HepG2 (cell line): ENCODE data around the gene MATK.

Experiments used
- ZNF24 ChIP-seq: fragments of 450-650 bp; IDR thresholded peaks from 2 replicates; pipeline ENCODE4 v1.6.1; 2017; ENCODE audit warnings: antibody characterized with exemption, mild to moderate bottlenecking
- TF ChIP-seq, protein P1 (sequence below): sonication (generic); formaldehyde crosslinking; IDR thresholded peaks from 2 replicates; pipeline ENCODE4 v1.5.1; 2020; ENCODE audit warnings: mild to moderate bottlenecking, missing genetic modification reagents, moderate library complexity

- TF ChIP-seq, protein P1, sequence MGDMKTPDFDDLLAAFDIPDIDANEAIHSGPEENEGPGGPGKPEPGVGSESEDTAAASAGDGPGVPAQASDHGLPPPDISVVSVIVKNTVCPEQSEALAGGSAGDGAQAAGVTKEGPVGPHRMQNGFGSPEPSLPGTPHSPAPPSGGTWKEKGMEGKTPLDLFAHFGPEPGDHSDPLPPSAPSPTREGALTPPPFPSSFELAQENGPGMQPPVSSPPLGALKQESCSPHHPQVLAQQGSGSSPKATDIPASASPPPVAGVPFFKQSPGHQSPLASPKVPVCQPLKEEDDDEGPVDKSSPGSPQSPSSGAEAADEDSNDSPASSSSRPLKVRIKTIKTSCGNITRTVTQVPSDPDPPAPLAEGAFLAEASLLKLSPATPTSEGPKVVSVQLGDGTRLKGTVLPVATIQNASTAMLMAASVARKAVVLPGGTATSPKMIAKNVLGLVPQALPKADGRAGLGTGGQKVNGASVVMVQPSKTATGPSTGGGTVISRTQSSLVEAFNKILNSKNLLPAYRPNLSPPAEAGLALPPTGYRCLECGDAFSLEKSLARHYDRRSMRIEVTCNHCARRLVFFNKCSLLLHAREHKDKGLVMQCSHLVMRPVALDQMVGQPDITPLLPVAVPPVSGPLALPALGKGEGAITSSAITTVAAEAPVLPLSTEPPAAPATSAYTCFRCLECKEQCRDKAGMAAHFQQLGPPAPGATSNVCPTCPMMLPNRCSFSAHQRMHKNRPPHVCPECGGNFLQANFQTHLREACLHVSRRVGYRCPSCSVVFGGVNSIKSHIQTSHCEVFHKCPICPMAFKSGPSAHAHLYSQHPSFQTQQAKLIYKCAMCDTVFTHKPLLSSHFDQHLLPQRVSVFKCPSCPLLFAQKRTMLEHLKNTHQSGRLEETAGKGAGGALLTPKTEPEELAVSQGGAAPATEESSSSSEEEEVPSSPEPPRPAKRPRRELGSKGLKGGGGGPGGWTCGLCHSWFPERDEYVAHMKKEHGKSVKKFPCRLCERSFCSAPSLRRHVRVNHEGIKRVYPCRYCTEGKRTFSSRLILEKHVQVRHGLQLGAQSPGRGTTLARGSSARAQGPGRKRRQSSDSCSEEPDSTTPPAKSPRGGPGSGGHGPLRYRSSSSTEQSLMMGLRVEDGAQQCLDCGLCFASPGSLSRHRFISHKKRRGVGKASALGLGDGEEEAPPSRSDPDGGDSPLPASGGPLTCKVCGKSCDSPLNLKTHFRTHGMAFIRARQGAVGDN (CRISPR knock-in tag), result no peak
- TF ChIP-seq ZNF24, result no peak
These were observed 10.2 kb upstream of the MATK start for GRCh38 chr19:3796358-3796757.
